Endothelial cell of umbilical vein (primary cell): ENCODE results near the gene C3orf62.

Experiments
- GATA2 ChIP-seq: IDR thresholded peaks from 2 replicates; pipeline ENCODE4 v1.7.0; 2011; ENCODE audit warnings: low read depth, mild to moderate bottlenecking, moderate library complexity, mixed read lengths, low read length; ENCODE audit not compliant: insufficient read length, insufficient read depth
- JUN ChIP-seq: IDR thresholded peaks from 2 replicates; pipeline ENCODE4 v1.6.1; 2011; ENCODE audit warnings: borderline replicate concordance, low read depth; ENCODE audit not compliant: insufficient read length, insufficient read depth
- MYC ChIP-seq: IDR thresholded peaks from one replicate; pipeline ENCODE4 v1.6.1; 2011; ENCODE audit warnings: mild to moderate bottlenecking, low read depth, low read length
- POLR2A ChIP-seq: IDR thresholded peaks from 2 replicates; pipeline ENCODE4 v1.6.1; 2012; ENCODE audit warnings: low read depth, mild to moderate bottlenecking, control low read depth, low read length
- POLR2AphosphoS5 ChIP-seq: IDR thresholded peaks from 2 replicates; pipeline ENCODE4 v1.6.1; 2012; ENCODE audit warnings: low read depth, mild to moderate bottlenecking, control low read depth, low read length, moderate library complexity; ENCODE audit not compliant: insufficient read depth
- TF ChIP-seq, protein P1 (sequence below), 2 donors: IDR thresholded peaks; 1 replicate in 1 of 2; 2 replicates in 1 of 2; pipeline ENCODE4 v1.5.1; 2011; ENCODE audit warnings: low read length in 2 of 2, mild to moderate bottlenecking in 2 of 2, moderate library complexity in 2 of 2, control low read depth in 1 of 2, inconsistent platforms in 1 of 2, low read depth in 1 of 2; ENCODE audit not compliant: insufficient read depth in 1 of 2; ENCODE audit errors: extremely low read depth in 1 of 2
- TF ChIP-seq, protein P2 (sequence below): IDR thresholded peaks from 2 replicates; pipeline ENCODE4 v1.6.1; 2011; ENCODE audit not compliant: insufficient read depth, insufficient read length

DNA sequence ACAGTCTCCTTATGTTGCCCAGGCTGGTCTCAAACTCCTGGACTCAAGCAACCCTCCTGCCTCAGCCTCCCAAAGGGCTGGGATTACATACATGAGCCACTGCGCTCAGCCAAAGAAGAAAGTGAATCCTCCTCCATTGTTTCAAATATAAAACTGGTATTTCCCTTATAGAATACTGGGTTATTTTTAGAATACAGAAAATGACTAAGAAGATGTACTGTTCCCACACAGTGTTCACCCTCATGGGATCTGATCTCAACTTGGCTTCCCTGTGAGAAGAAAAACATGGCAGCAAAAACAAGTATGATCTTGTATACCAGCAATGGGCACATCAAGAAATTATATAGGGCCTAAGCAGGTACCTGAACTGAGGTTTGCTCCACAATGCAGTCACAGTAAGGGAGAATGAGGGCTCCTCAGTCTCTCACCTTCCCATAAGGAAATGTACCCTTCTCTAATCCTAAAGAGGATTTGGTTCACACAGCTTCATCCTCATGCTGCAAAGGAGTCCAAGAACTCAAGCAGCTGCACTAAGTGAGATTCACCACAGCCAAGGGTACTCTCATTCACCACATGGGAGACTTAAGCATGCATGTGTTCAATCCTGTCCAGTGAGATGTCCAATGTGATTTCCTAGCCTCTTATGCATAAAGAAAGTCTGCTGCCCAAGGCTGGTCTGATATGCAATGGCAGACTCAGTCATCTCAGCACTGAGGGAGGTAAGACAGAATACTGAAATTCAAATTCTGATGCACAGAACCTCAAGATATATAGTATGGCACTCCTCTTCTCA, 37.1 kb upstream of the C3orf62 start:
- TF ChIP-seq POLR2AphosphoS5 (no peak), POLR2A (no peak), JUN (no peak), MYC (no peak), GATA2 (no peak)
- TF ChIP-seq, protein P1, sequence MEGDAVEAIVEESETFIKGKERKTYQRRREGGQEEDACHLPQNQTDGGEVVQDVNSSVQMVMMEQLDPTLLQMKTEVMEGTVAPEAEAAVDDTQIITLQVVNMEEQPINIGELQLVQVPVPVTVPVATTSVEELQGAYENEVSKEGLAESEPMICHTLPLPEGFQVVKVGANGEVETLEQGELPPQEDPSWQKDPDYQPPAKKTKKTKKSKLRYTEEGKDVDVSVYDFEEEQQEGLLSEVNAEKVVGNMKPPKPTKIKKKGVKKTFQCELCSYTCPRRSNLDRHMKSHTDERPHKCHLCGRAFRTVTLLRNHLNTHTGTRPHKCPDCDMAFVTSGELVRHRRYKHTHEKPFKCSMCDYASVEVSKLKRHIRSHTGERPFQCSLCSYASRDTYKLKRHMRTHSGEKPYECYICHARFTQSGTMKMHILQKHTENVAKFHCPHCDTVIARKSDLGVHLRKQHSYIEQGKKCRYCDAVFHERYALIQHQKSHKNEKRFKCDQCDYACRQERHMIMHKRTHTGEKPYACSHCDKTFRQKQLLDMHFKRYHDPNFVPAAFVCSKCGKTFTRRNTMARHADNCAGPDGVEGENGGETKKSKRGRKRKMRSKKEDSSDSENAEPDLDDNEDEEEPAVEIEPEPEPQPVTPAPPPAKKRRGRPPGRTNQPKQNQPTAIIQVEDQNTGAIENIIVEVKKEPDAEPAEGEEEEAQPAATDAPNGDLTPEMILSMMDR (IDR thresholded peaks at IDR 0.05; ENCODE audit: extremely low read depth in 1 of 2, insufficient read depth in 1 of 2, low read depth in 1 of 2, low read length in 2 of 2) = no peak
- TF ChIP-seq, protein P2, sequence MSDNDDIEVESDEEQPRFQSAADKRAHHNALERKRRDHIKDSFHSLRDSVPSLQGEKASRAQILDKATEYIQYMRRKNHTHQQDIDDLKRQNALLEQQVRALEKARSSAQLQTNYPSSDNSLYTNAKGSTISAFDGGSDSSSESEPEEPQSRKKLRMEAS = no peak
